Lower lobe of right lung (tissue), 2 donors: Measurements from ENCODE around the gene CTXND2. TPM values are rescaled to one million over a fixed set of nuclear protein-coding genes. Genes with fewer than 3 reads are reported as not detected.
"Not testable (repeated sequence)": the region's sequence is repeated elsewhere in the genome, so short reads cannot be mapped to it uniquely, and the experiment has no call there.

ENCODE experiments used
- ATAC-seq, 2 donors: fragments of 200-7000 bp; cut with Tn5 transposase; one replicate each; pipeline ENCODE4 v1.9.1; 2020 to 2022; ENCODE audit warnings: mild to moderate bottlenecking in 2 of 2, moderate library complexity in 2 of 2
- DNase-seq: peaks from one replicate; pipeline ENCODE4 v3.0.0-alpha.2; 2020
- H3K27ac ChIP-seq: fragments of 200-600 bp; one replicate; pipeline ENCODE4 v1.8.0; 2022
- H3K27me3 ChIP-seq: fragments of 200-600 bp; one replicate; pipeline ENCODE4 v1.8.0; 2022; ENCODE audit warnings: low read depth
- H3K36me3 ChIP-seq: fragments of 200-600 bp; one replicate; pipeline ENCODE4 v1.8.0; 2022; ENCODE audit warnings: mild to moderate bottlenecking
- H3K4me1 ChIP-seq: fragments of 200-600 bp; one replicate; pipeline ENCODE4 v1.8.0; 2022
- H3K4me3 ChIP-seq: fragments of 200-600 bp; one replicate; pipeline ENCODE4 v1.8.0; 2022; ENCODE audit warnings: mild to moderate bottlenecking
- H3K9me3 ChIP-seq: fragments of 200-600 bp; one replicate; pipeline ENCODE4 v1.8.0; 2022
- intact Hi-C: fragments of 100-400 bp; cut with DNase I; formaldehyde crosslinking; loops from one replicate; pipeline ENCODE4 v1.11.0; 2022
- total RNA-seq: library from RNA; stranded (reverse); fragmentation: NEBNext Ultra II Directional; extraction: Animal tissue kit (Norgen Biotek cat#: 25700); gene quantifications from one replicate; pipeline ENCODE4 v1.2.1, GENCODE V29; 2021
- TF ChIP-seq, protein P1 (sequence below): fragments of 200-600 bp; IDR thresholded peaks from one replicate; pipeline ENCODE4 v1.8.0; 2022; ENCODE audit warnings: antibody characterized with exemption, mild to moderate bottlenecking
- donor health status: DM: no; HTN: yes; CAD: no; lungs with severe emphysema.

Gene CTXND2
- total RNA-seq, 1 donor from 2014 or later, result not detected

DNA sequence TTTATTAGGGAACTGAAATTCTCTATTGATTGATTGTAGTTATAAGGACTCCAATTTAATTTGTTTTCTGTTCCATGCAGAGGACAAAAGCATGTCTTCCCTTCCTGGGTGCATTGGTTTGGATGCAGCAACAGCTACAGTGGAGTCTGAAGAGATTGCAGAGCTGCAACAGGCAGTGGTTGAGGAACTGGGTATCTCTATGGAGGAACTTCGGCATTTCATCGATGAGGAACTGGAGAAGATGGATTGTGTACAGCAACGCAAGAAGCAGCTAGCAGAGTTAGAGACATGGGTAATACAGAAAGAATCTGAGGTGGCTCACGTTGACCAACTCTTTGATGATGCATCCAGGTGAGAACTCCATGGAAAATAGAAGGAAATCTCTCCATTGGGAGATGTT lies 40.7 kb downstream of the CTXND2 start:
- Histone ChIP-seq H3K27me3 (no peaks in the 10 kb centered on the region), H3K9me3 (peaks cover 5% of the 10 kb centered on the region), H3K27ac (no peak overlapping the region), H3K4me3 (no peak overlapping the region), H3K4me1 (peaks cover 14% of the 10 kb centered on the region), H3K36me3 (peaks cover 51% of the 10 kb centered on the region)
- no peak for DNase-seq
- intact Hi-C loops, result no loop called here
- TF ChIP-seq, protein P1, sequence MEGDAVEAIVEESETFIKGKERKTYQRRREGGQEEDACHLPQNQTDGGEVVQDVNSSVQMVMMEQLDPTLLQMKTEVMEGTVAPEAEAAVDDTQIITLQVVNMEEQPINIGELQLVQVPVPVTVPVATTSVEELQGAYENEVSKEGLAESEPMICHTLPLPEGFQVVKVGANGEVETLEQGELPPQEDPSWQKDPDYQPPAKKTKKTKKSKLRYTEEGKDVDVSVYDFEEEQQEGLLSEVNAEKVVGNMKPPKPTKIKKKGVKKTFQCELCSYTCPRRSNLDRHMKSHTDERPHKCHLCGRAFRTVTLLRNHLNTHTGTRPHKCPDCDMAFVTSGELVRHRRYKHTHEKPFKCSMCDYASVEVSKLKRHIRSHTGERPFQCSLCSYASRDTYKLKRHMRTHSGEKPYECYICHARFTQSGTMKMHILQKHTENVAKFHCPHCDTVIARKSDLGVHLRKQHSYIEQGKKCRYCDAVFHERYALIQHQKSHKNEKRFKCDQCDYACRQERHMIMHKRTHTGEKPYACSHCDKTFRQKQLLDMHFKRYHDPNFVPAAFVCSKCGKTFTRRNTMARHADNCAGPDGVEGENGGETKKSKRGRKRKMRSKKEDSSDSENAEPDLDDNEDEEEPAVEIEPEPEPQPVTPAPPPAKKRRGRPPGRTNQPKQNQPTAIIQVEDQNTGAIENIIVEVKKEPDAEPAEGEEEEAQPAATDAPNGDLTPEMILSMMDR, result no peak
- ATAC-seq, result no peak

GRCh38 chr1:150928286-150928685 lies 41.4 kb downstream of the CTXND2 start:
- Histone ChIP-seq H3K4me1 (peaks cover 14% of the 10 kb centered on the region), H3K27ac (no peak overlapping the region), H3K36me3 (peaks cover 58% of the 10 kb centered on the region), H3K27me3 (no peaks in the 10 kb centered on the region), H3K9me3 (peaks cover 5% of the 10 kb centered on the region), H3K4me3 (no peak overlapping the region)
- TF ChIP-seq, protein P1, result no peak
- no peak for ATAC-seq
- intact Hi-C loops, result no loop called here
- DNase-seq, result no peak

- H3K9me3 ChIP-seq, DNase-seq, H3K27me3 ChIP-seq, H3K4me3 ChIP-seq, H3K27ac ChIP-seq, intact Hi-C loops, ATAC-seq: not testable (repeated sequence)
- peaks cover 58% of the 10 kb centered on the region for H3K36me3 ChIP-seq
- peaks cover 14% of the 10 kb centered on the region for H3K4me1 ChIP-seq
Measured at GRCh38 chr1:150928775-150929174, 41.8 kb downstream of the CTXND2 start.

GRCh38 chr1:150931773-150932172 lies 44.8 kb downstream of the CTXND2 start:
- ATAC-seq, result no peak
- intact Hi-C loops, result loop anchor here (10.0 kb wide), 1 partner anchor 107 kb away; no protein-coding TSS in a partner anchor
- peaks cover 13% of the 10 kb centered on the region for H3K4me1 ChIP-seq
- H3K9me3 ChIP-seq, result peaks cover 5% of the 10 kb centered on the region
- H3K27me3 ChIP-seq, result no peaks in the 10 kb centered on the region
- H3K36me3 ChIP-seq, result peaks cover 85% of the 10 kb centered on the region
- TF ChIP-seq, protein P1, result no peak
- H3K4me3 ChIP-seq, result no peak overlapping the region
- H3K27ac ChIP-seq, result no peak overlapping the region
- no peak for DNase-seq

DNA sequence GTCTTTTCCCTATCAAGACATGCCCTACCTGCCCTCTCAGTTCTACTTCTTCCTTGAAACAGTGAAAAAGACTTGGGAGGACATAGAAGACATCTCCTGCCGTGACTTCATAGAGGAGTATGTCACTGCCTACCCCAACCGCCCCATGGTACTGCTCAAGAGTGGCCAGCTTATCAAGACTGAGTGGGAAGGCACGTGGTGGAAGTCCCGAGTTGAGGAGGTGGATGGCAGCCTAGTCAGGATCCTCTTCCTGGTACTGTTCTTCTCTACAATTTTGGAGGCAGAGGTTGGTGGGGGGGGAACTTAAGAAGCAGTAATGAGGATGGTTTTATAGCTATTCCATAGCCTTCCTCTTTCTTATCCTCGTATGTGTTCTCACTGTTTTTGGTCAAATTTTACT lies 57.9 kb downstream of the CTXND2 start:
- no peak for DNase-seq
- TF ChIP-seq, protein P1, result no peak

GRCh38 chr1:150954708-150955107 lies 67.8 kb downstream of the CTXND2 start:
- no peak for ATAC-seq
- intact Hi-C loops, result no loop called here
- Histone ChIP-seq H3K27ac (no peak overlapping the region), H3K4me3 (no peak overlapping the region), H3K9me3 (no peaks in the 10 kb centered on the region), H3K36me3 (peaks cover 92% of the 10 kb centered on the region), H3K27me3 (no peaks in the 10 kb centered on the region), H3K4me1 (no peaks in the 10 kb centered on the region)
- TF ChIP-seq, protein P1, result no peak
- no peak for DNase-seq

More for the DNA sequence above, 57.9 kb downstream of the CTXND2 start:
- intact Hi-C loops, result no loop called here
- Histone ChIP-seq H3K9me3 (no peaks in the 10 kb centered on the region), H3K4me3 (no peak overlapping the region), H3K27ac (no peak overlapping the region), H3K27me3 (no peaks in the 10 kb centered on the region), H3K36me3 (peaks cover 100% of the 10 kb centered on the region), H3K4me1 (no peaks in the 10 kb centered on the region)
- ATAC-seq, result no peak
